B cell (primary cell): Measurements from ENCODE around the gene KIF3A. TPM values are rescaled to one million over a fixed set of nuclear protein-coding genes. Genes with fewer than 3 reads are reported as not detected.

ENCODE experiments used
- ATAC-seq: fragments of 200-7000 bp; cut with Tn5 transposase; one replicate; pipeline ENCODE4 v1.10.0; 2021; ENCODE audit warnings: low read depth, mild to moderate bottlenecking, moderate number of reproducible peaks, moderate library complexity
- CTCF ChIA-PET: fragments of 350-600 bp; sonication (Branson Sonifier 250); formaldehyde crosslinking; loops from one replicate; lab custom pipeline; 2021; ENCODE audit warnings: antibody characterized with exemption, inconsistent platforms; lab: Charles Lee
- POLR2A ChIA-PET: fragments of 350-600 bp; sonication (Branson Sonifier 250); formaldehyde crosslinking; loops from one replicate; lab custom pipeline; 2021; ENCODE audit warnings: antibody characterized with exemption; lab: Charles Lee
- DNase-seq: peaks from one replicate; pipeline ENCODE4 v3.0.0; 2013
- H2AFZ ChIP-seq: 2 replicates; pipeline ENCODE4 v1.6.1; 2012; ENCODE audit warnings: mild to moderate bottlenecking, low read depth, low read length; ENCODE audit not compliant: insufficient read depth, poor library complexity, severe bottlenecking
- H3K27ac ChIP-seq, 2 donors: 1 replicate in 1 of 2; 2 replicates in 1 of 2; pipeline ENCODE4 v1.5.1; 2012 to 2013; ENCODE audit warnings: low read length in 2 of 2, mild to moderate bottlenecking in 2 of 2, moderate library complexity in 1 of 2
- H3K27me3 ChIP-seq, 4 experiments: fragments of 200-600 bp in 1 of 4; sonication (generic) in 1 of 4; replicated peaks in 1 of 4; 1 replicate in 2 of 4; 2 replicates in 2 of 4; pipeline versions ENCODE4 v1.6.1 to v1.7.0; 2013 to 2016; ENCODE audit warnings: low read length in 3 of 4, mild to moderate bottlenecking in 2 of 4, mixed read lengths in 1 of 4, moderate library complexity in 1 of 4; ENCODE audit not compliant: insufficient read depth in 4 of 4, control insufficient read depth in 3 of 4; ENCODE audit errors: control extremely low read depth in 1 of 4
- H3K36me3 ChIP-seq, 2 experiments: replicated peaks in 1 of 2; 1 replicate in 1 of 2; 2 replicates in 1 of 2; pipeline versions ENCODE4 v1.6.1 to v1.7.1; 2013; ENCODE audit warnings: low read length in 1 of 2; ENCODE audit not compliant: insufficient read depth in 2 of 2, control insufficient read depth in 1 of 2; ENCODE audit errors: control extremely low read depth in 1 of 2, extremely low read depth in 1 of 2
- H3K4me1 ChIP-seq, 2 donors: fragments of 200-600 bp in 1 of 2; sonication (generic) in 1 of 2; 1 replicate in 1 of 2; 2 replicates in 1 of 2; pipeline versions ENCODE4 v1.5.1 to v1.6.1; 2013 to 2017; ENCODE audit warnings: low read length in 2 of 2; ENCODE audit not compliant: control insufficient read depth in 2 of 2, insufficient read depth in 2 of 2
- H3K4me2 ChIP-seq: replicated peaks from 2 replicates; pipeline ENCODE3; 2012; ENCODE audit warnings: mild to moderate bottlenecking, low read depth, low read length; ENCODE audit not compliant: poor library complexity, severe bottlenecking
- H3K4me3 ChIP-seq, 5 experiments: fragments of 200-600 bp in 1 of 5; sonication (generic) in 1 of 5; 1 replicate in 3 of 5; 2 replicates in 2 of 5; pipeline versions ENCODE4 v1.5.1 to v1.7.0; 2011 to 2016; ENCODE audit warnings: low read length in 4 of 5, mild to moderate bottlenecking in 4 of 5, low read depth in 2 of 5, control low read depth in 1 of 5, moderate library complexity in 1 of 5; ENCODE audit not compliant: insufficient read depth in 1 of 5; ENCODE audit errors: control extremely low read depth in 1 of 5, extremely low read depth in 1 of 5
- H3K79me2 ChIP-seq: fragments of 200-600 bp; sonication (generic); one replicate; pipeline ENCODE4 v1.6.0; 2016; ENCODE audit warnings: low read length; ENCODE audit not compliant: control insufficient read depth, insufficient read depth
- H3K9ac ChIP-seq: fragments of 200-600 bp; sonication (generic); 2 replicates; pipeline ENCODE4 v1.6.1; 2017; ENCODE audit warnings: mild to moderate bottlenecking, low read length, moderate library complexity
- H3K9me3 ChIP-seq, 3 donors: one replicate each; pipeline versions ENCODE4 v1.6.1 to v1.7.1; 2013; ENCODE audit warnings: low read length in 2 of 3; ENCODE audit not compliant: control insufficient read depth in 2 of 3, insufficient read depth in 1 of 3; ENCODE audit errors: control extremely low read depth in 1 of 3
- H4K20me1 ChIP-seq: 2 replicates; pipeline ENCODE4 v1.6.0; 2012; ENCODE audit warnings: mild to moderate bottlenecking, low read length; ENCODE audit not compliant: insufficient read depth, control insufficient read depth, poor library complexity, severe bottlenecking
- H3K27ac Mint-ChIP-seq: one replicate; pipeline ENCODE4 v1.8.0; 2021; ENCODE audit warnings: mixed read lengths
- H3K27me3 Mint-ChIP-seq: one replicate; pipeline ENCODE4 v1.8.0; 2021; ENCODE audit warnings: mixed read lengths
- H3K4me1 Mint-ChIP-seq: one replicate; pipeline ENCODE4 v1.8.0; 2021; ENCODE audit warnings: mixed read lengths
- H3K4me3 Mint-ChIP-seq: one replicate; pipeline ENCODE4 v1.8.0; 2021; ENCODE audit warnings: mixed read lengths
- H3K9me3 Mint-ChIP-seq: one replicate; pipeline ENCODE4 v1.8.0; 2022; ENCODE audit warnings: mixed read lengths; ENCODE audit not compliant: insufficient read depth
- CTCF ChIP-seq: fragments of 200-600 bp; IDR thresholded peaks from one replicate; pipeline ENCODE4 v1.8.0; 2022; ENCODE audit warnings: antibody characterized with exemption, mild to moderate bottlenecking
- EZH2 ChIP-seq: IDR thresholded peaks from 2 replicates; pipeline ENCODE4 v1.6.1; 2012; ENCODE audit warnings: borderline replicate concordance, low read depth, mild to moderate bottlenecking, moderate library complexity, low read length; ENCODE audit not compliant: insufficient read depth, poor library complexity, severe bottlenecking
- WGBS: methylation state at CpG from one replicate; pipeline ENCODE4 v1.1.5; 2013; ENCODE audit warnings: missing lambda C conversion rate; ENCODE audit not compliant: insufficient coverage; 5-methylcytosine and 5-hydroxymethylcytosine counted together
- intact Hi-C: fragments of 100-400 bp; cut with micrococcal nuclease; formaldehyde crosslinking; loops from one replicate; pipeline ENCODE4 v1.10.0; 2022
- polyA plus RNA-seq: library from polyadenylated mRNA; depleted of rRNA; stranded (reverse); fragments of >200 nt; gene quantifications from 2 replicates; pipeline ENCODE4 v1.2.3, GENCODE V29; 2012
- total RNA-seq, 2 donors: library from RNA; stranded (reverse); fragments of 120-200 nt in 1 of 2; gene quantifications; 1 replicate in 1 of 2; 2 replicates in 1 of 2; pipeline versions ENCODE4 v1.2.3 to v1.2.4, GENCODE V29; 2013 to 2022

The KIF3A gene
- total and polyA plus RNA-seq, 2 donors (not counting 1 experiment from before 2014, with no cell fraction given) = 1.3 to 16.0 TPM

GRCh38 chr5:132688536-132689339 is 48.6 kb downstream of the KIF3A start:
- H3K27me3 Mint-ChIP-seq = peaks cover 3% of the 10 kb centered on the region
- H3K4me3 ChIP-seq = no peak overlapping the region
- no peak overlapping the region for H3K27ac ChIP-seq
- no peak overlapping the region for H3K9ac ChIP-seq
- intact Hi-C loops = no loop called here
- POLR2A ChIA-PET = no interaction called here
- DNase-seq = no peak
- TF ChIP-seq CTCF (no peak), EZH2 (no peak)
- H3K27ac Mint-ChIP-seq = no peak overlapping the region
- WGBS = 17% methylated on average over 1 of the region's 7 CpGs
- H3K4me1 ChIP-seq = peaks cover 0 to 7% of the 10 kb centered on the region in 2 donors
- H3K4me3 Mint-ChIP-seq = no peak overlapping the region
- CTCF ChIA-PET = no interaction called here
- peaks cover 2% of the 10 kb centered on the region for H3K9me3 Mint-ChIP-seq
- H3K4me1 Mint-ChIP-seq = peaks cover 21% of the 10 kb centered on the region
- no peaks in the 10 kb centered on the region for H3K36me3 ChIP-seq
- H3K27me3 ChIP-seq = no peaks in the 10 kb centered on the region
- no peaks in the 10 kb centered on the region for H4K20me1 ChIP-seq
- no peaks in the 10 kb centered on the region for H3K9me3 ChIP-seq
- ATAC-seq = no peak
- H3K4me2 ChIP-seq = no peak overlapping the region
- H2AFZ ChIP-seq = no peak overlapping the region
- no peaks in the 10 kb centered on the region for H3K79me2 ChIP-seq

GRCh38 chr5:132687995-132688394 is 49.4 kb downstream of the KIF3A start:
- Histone ChIP-seq H3K9ac (no peak overlapping the region), H2AFZ (no peak overlapping the region), H4K20me1 (no peaks in the 10 kb centered on the region), H3K27ac (no peak overlapping the region), H3K27me3 (no peaks in the 10 kb centered on the region), H3K4me1 (peaks cover 0 to 7% of the 10 kb centered on the region in 2 donors), H3K4me2 (no peak overlapping the region), H3K79me2 (no peaks in the 10 kb centered on the region), H3K36me3 (no peaks in the 10 kb centered on the region), H3K9me3 (no peaks in the 10 kb centered on the region), H3K4me3 (no peak overlapping the region)
- peaks cover 2% of the 10 kb centered on the region for H3K9me3 Mint-ChIP-seq
- CTCF ChIA-PET = no interaction called here
- POLR2A ChIA-PET = no interaction called here
- DNase-seq = no peak
- no peak for ATAC-seq
- WGBS = 74% methylated on average over 4 of the region's 5 CpGs
- no peak overlapping the region for H3K4me3 Mint-ChIP-seq
- intact Hi-C loops = no loop called here
- TF ChIP-seq EZH2 (no peak), CTCF (no peak)
- no peak overlapping the region for H3K27ac Mint-ChIP-seq
- H3K4me1 Mint-ChIP-seq = peaks cover 21% of the 10 kb centered on the region
- H3K27me3 Mint-ChIP-seq = peaks cover 3% of the 10 kb centered on the region
